ENCODE data around the gene IGSF6. TPM values are rescaled to one million over a fixed set of nuclear protein-coding genes. Genes with fewer than 3 reads are reported as not detected.
"Not testable (repeated sequence)": the region's sequence is repeated elsewhere in the genome, so short reads cannot be mapped to it uniquely, and the experiment has no call there.

IGSF6 gene
- total RNA-seq, 2 donors from 2014 or later = 0.26 to 0.28 TPM

DNA sequence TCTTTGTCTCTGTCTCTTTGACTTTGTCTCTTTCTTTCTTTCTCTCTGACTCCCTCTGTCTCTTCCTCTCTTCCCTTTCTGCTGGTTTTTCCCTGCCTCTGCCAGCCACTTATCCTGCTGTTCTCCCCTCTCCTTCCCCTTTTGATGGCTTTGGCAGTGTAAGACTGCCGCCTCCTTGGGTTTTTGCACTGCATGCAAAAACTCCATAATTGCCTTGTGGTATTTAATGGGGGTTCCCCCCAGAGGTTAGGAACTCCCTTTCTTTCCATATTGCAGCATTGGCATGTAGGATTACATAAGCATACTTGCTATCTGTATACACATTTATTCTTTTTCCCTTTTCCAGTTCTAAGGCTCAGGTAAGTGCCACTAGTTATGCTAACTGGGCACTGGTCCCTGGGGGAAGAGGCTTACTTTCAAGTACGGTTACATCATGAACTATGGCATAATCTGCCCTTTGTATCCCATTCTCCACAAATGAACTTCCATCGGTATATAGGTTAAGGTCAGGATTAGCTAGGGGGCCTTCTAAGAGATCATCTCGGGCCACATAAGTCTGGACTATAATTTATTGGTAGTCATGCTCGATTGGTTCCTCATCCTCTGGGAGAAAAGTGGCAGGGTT lies 20.3 kb downstream of the IGSF6 start:
- not testable (repeated sequence) for H3K4me3 Mint-ChIP-seq; H3K27me3 Mint-ChIP-seq (ENCODE audit: low read depth); H3K27ac Mint-ChIP-seq; ATAC-seq (replicated peaks in 1 of 2); DNase-seq; H3K9me3 Mint-ChIP-seq
- Mint-ChIP-seq H3K36me3 (ENCODE audit: insufficient read depth in 2 of 2) (peaks cover 9 to 17% of the 10 kb centered on the region in 2 donors), H3K4me1 (ENCODE audit: low read depth) (peaks cover 13% of the 10 kb centered on the region)

DNA sequence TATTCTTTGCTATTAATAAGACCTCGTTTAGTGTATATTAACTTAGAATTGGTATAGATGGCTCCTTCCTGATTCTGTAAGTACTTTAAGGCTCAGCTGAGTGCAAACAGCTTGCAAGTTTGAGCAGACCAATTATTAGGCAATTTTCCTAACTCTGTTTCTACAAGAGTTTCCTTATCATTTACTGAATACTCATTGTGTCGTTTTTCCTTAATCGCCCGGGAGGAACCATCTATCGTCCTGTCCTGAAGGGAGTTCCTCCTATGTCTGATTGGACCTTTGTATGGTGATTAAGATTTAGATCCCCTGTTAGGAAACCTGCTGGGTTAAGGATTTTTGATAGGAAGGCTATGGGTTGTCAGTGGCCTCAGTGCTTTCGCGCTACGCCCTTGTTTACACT lies 21.0 kb downstream of the IGSF6 start:
- not testable (repeated sequence) for ATAC-seq (replicated peaks in 1 of 2); H3K27ac Mint-ChIP-seq; H3K9me3 Mint-ChIP-seq; H3K4me3 Mint-ChIP-seq; DNase-seq; H3K27me3 Mint-ChIP-seq (ENCODE audit: low read depth)
- H3K4me1 Mint-ChIP-seq (ENCODE audit: low read depth) = peaks cover 20% of the 10 kb centered on the region
- peaks cover 11 to 22% of the 10 kb centered on the region in 2 donors for H3K36me3 Mint-ChIP-seq (ENCODE audit: insufficient read depth in 2 of 2)

DNA sequence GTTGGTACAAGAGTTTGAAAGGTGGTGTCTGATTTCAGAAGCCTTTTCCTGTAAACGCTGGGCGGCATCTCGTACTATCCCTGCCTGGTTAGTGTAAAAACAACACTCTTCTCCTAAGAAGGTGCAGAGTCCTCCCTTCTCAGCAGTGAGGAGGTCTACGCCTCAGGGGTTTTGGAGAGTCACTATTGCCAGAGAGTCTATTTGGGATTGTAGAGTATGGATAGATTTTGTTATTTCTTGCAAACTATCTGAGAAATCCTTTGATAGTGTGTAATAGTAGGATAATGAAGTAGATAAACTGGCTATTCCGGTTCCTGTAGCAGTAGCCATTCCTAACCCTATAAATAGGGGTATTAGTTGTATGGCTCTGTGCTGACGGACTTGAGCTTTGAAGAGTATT lies 21.5 kb downstream of the IGSF6 start:
- not testable (repeated sequence) for ATAC-seq (replicated peaks in 1 of 2); H3K4me3 Mint-ChIP-seq; H3K9me3 Mint-ChIP-seq; DNase-seq; H3K27me3 Mint-ChIP-seq (ENCODE audit: low read depth); H3K27ac Mint-ChIP-seq
- Mint-ChIP-seq H3K36me3 (ENCODE audit: insufficient read depth in 2 of 2) (peaks cover 11 to 27% of the 10 kb centered on the region in 2 donors), H3K4me1 (ENCODE audit: low read depth) (peaks cover 25% of the 10 kb centered on the region)

DNA sequence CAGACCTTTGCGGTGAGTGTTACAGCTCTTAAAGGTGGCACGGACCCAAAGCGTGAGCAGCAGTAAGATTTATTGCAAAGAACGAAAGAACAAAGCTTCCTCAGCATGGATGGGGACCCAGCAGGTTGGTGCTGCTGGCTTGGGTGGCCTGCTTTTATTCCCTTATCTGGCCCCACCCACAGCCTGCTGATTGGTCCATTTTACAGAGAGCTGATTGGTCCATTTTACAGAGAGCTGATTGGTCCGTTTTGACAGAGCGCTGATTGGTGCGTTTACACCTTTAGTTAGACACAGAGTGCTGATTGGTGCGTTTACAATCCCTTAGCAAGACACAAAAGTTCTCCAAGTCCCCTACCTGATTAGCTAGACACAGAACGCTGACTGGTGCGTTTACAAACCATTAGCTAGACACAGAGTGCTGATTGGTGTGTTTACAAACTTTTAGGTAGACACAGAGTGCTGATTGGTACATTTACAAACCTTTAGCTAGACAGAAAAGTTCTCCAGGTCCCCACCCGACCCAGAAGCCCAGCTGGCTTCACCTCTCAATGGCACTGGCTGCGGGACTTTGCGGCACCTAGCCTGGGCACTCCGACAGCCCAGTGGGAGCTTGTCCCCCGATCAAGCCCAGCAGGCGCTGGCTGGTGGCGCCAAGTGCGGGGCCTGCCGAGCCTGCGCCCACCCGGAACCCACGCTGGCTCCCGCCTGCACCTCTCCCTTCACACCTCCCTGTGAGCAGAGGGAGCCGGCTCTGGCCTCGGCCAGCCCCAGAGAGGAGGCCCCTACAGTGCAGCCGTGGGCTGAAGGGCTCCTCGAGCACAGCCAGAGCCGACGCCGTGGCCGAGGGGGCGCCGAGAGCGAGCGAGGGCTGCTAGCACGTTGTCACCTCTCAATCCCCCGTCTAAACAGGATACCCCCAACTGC lies 22.5 kb downstream of the IGSF6 start:
- not testable (repeated sequence) for H3K27ac Mint-ChIP-seq; H3K4me3 Mint-ChIP-seq; ATAC-seq (replicated peaks in 1 of 2); H3K27me3 Mint-ChIP-seq (ENCODE audit: low read depth); H3K9me3 Mint-ChIP-seq; DNase-seq
- Mint-ChIP-seq H3K36me3 (ENCODE audit: insufficient read depth in 2 of 2) (peaks cover 11 to 31% of the 10 kb centered on the region in 2 donors), H3K4me1 (ENCODE audit: low read depth) (peaks cover 34% of the 10 kb centered on the region)

DNA sequence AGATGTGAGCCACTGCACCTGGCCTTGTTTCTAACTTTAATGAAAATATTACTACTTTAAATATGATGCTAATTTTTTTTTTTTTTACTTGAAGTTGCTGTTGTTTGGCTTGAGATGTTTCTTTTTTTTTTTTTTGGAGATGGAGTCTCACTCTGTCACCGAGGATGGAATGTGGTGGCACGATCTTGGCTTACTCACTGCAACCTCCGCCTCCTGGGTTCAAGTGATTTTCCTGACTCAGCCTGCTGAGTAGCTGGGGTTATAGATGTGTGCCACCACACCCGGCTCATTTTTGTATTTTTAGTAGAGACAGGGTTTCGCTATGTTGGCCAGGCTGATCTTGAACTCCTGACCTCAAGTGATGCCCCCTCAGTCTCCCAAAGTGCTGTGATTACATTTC lies 23.6 kb downstream of the IGSF6 start:
- Mint-ChIP-seq H3K36me3 (ENCODE audit: insufficient read depth in 2 of 2) (peaks cover 11 to 36% of the 10 kb centered on the region in 2 donors), H3K27me3 (ENCODE audit: low read depth) (no peaks in the 10 kb centered on the region), H3K4me3 (no peak overlapping the region), H3K27ac (no peak overlapping the region), H3K4me1 (ENCODE audit: low read depth) (peaks cover 39% of the 10 kb centered on the region), H3K9me3 (no peaks in the 10 kb centered on the region)
- ATAC-seq (replicated peaks in 1 of 2) = no peak
- no peak for DNase-seq

DNA sequence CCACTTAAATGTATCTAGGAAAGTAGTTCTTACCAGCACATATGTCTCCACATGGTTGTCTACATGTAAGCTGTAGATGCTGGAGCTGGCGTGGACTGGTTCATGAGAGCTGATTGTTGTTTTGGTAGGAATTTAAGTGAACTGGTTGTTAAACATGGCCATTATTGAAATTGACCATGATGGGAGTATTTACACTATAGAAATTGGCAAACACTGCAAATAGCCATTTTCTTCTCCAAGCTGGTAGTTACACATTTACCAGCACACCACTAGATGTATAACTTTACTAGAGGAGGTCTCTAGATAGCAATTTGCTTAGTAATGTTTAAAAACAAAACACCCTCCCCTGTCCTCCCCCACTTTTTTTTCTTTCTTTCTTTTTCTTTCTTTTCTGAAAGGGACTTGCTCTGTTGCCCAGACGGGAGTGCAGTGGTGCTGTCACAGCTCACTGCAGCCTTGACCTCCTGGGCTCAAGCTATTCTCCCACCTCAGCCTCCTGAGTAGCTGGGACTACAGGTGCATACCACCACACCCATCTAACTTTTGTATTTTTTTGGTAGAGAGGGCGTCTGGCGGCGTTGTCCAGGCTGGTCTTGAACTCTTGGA lies 24.2 kb downstream of the IGSF6 start:
- Mint-ChIP-seq H3K4me3 (no peak overlapping the region), H3K4me1 (ENCODE audit: low read depth) (peaks cover 39% of the 10 kb centered on the region), H3K36me3 (ENCODE audit: insufficient read depth in 2 of 2) (peaks cover 11 to 36% of the 10 kb centered on the region in 2 donors), H3K9me3 (no peaks in the 10 kb centered on the region), H3K27ac (no peak overlapping the region), H3K27me3 (ENCODE audit: low read depth) (no peaks in the 10 kb centered on the region)
- ATAC-seq (replicated peaks in 1 of 2) (no peak), DNase-seq (no peak)

DNA sequence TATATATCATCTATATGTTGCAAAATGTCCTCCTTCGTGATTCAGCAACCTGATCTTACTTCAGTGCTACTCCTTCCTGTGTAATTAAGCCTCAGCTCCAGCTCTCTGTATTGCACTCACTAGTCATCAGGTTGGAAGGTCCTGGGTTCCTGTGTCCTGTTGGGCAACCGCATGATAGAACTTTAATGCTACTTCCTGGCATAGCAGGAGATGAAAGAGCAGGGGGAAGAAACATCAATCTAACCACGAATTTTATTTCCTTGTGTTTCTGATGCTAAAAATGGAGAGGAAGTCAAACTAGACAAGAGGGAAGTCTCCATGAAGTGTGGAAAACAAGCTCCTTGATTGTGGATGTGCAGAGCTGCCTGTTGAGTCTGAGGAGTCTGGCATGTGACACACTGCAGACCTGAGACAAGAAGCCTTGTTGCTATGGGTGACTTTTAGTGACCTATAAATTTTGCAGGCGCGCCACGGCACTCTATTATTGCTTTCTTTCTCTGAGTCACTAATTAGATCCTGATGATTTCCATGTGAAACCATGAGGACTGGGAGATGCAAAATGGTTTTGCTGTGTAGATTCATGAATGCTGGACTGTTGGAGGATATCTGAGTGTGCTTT lies 25.6 kb downstream of the IGSF6 start:
- DNase-seq (no peak), ATAC-seq (replicated peaks in 1 of 2) (peak; percentile 47 to 88)
- Mint-ChIP-seq H3K4me1 (ENCODE audit: low read depth) (peaks cover 38% of the 10 kb centered on the region), H3K36me3 (ENCODE audit: insufficient read depth in 2 of 2) (peaks cover 11 to 36% of the 10 kb centered on the region in 2 donors), H3K27ac (peak overlapping the region; percentile 25), H3K27me3 (ENCODE audit: low read depth) (no peaks in the 10 kb centered on the region), H3K9me3 (no peaks in the 10 kb centered on the region), H3K4me3 (peak overlapping the region in 1 of 2 donors; percentile 67)

DNA sequence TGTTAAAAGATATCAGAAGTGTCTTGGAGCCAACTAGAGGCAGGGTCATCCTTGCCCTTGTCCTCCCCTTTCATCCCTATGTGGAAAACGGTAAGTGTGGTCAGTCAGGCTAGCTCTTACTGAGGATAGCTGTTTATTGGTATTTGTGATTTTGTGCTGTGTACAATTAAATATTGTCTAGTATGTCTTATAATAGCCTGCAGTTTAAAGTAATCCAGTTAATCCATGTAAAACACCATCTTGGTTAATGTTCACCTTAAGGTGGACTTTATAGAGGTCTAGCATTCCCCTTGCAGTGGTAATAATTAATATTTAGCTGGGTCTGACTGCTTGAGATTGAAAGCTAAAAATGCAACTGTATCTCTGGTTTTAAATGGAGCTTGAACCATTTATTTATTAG lies 27.4 kb downstream of the IGSF6 start:
- Mint-ChIP-seq H3K4me1 (ENCODE audit: low read depth) (peaks cover 32% of the 10 kb centered on the region), H3K36me3 (ENCODE audit: insufficient read depth in 2 of 2) (peaks cover 11 to 36% of the 10 kb centered on the region in 2 donors), H3K27me3 (ENCODE audit: low read depth) (no peaks in the 10 kb centered on the region), H3K9me3 (no peaks in the 10 kb centered on the region), H3K27ac (no peak overlapping the region), H3K4me3 (no peak overlapping the region)
- ATAC-seq (replicated peaks in 1 of 2) (no peak), DNase-seq (no peak)

DNA sequence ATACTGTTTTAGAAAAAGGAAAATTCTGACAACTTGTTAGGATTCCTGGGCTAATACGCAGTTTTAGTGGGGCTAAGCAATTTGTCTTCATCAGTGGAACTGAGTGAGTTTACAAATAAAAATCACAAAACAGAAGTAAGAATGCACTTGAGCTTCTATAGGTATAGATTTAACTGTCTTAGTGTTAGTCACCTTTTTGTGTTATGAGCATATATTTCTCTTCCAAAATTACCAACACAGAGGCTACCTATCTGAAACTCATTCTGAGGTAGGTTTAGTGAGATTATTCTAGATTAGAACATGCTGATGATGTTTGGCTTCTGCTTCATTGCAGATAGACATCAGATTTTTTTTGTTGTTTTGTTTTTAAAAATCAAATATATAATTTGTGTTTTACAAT lies 29.9 kb downstream of the IGSF6 start:
- peak; percentile 44 to 60 for ATAC-seq (replicated peaks in 1 of 2)
- peak overlapping the region; percentile 63 for H3K27ac Mint-ChIP-seq

DNA sequence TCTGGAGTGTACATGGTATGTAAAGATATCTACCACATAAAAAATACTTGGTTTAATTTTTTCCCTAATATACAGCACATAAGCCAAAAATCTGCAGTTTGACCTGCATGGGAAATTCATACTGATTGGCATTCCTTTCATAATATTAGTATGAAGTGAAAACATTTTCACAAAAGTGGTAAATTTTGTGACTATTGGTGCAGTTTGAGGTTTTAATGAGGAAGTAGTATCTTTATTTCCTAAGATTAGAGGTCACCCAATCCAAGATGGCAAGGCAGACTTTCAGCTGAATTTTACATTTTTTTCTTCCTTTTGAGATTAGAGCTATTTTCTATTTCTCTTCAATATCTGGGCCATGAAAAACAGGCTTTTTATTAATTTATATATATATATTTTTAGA lies 31.8 kb downstream of the IGSF6 start:
- peaks cover 4 to 19% of the 10 kb centered on the region in 2 donors for H3K36me3 Mint-ChIP-seq (ENCODE audit: insufficient read depth in 2 of 2)
- H3K27me3 Mint-ChIP-seq (ENCODE audit: low read depth) = no peaks in the 10 kb centered on the region
- peaks cover 24% of the 10 kb centered on the region for H3K4me1 Mint-ChIP-seq (ENCODE audit: low read depth)
- DNase-seq = no peak
- no peak overlapping the region for H3K27ac Mint-ChIP-seq
- no peaks in the 10 kb centered on the region for H3K9me3 Mint-ChIP-seq
- no peak overlapping the region for H3K4me3 Mint-ChIP-seq
- ATAC-seq (replicated peaks in 1 of 2) = no peak

More for the DNA sequence above, 29.9 kb downstream of the IGSF6 start:
- H3K36me3 Mint-ChIP-seq (ENCODE audit: insufficient read depth in 2 of 2) = peaks cover 4 to 32% of the 10 kb centered on the region in 2 donors
- no peaks in the 10 kb centered on the region for H3K27me3 Mint-ChIP-seq (ENCODE audit: low read depth)
- peaks cover 32% of the 10 kb centered on the region for H3K4me1 Mint-ChIP-seq (ENCODE audit: low read depth)
- no peak overlapping the region for H3K4me3 Mint-ChIP-seq
- no peak for DNase-seq
- H3K9me3 Mint-ChIP-seq = no peaks in the 10 kb centered on the region

DNA sequence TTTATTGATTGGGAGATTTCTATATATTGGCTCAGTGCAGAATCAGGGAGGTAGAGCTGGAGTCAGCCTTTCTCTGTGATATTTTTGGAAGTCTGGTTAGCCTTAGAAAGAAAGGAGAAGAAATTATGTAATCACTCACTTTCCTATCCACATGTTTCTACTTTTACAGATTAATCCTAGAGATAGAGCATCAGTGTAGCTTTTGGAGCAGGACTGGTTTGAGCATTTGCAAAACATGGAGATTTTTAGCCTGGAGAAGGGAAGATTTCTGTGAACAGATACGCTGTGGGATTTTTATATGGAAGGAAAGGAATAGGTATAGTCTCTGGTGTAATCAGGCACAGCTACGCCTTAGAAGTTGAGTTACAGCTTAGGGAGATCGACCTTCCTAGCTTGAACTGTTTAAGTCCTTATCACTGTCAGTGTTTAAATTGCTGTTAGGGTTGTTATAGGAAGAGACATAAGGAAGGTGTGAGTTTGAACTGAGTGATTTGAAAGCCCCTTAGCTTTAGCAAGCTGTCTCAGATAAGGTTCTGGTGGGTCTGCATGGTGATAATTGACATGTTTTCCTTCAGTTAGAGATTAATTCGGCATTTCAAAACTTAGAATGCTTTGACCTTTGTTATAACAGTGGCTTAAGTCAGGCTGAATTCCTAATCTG lies 32.5 kb downstream of the IGSF6 start:
- H3K4me1 Mint-ChIP-seq (ENCODE audit: low read depth) = peaks cover 23% of the 10 kb centered on the region
- H3K9me3 Mint-ChIP-seq = no peaks in the 10 kb centered on the region
- H3K27me3 Mint-ChIP-seq (ENCODE audit: low read depth) = no peaks in the 10 kb centered on the region
- H3K27ac Mint-ChIP-seq = no peak overlapping the region
- H3K4me3 Mint-ChIP-seq = no peak overlapping the region
- no peak for DNase-seq
- ATAC-seq (replicated peaks in 1 of 2) = no peak
- peaks cover 4 to 15% of the 10 kb centered on the region in 2 donors for H3K36me3 Mint-ChIP-seq (ENCODE audit: insufficient read depth in 2 of 2)

DNA sequence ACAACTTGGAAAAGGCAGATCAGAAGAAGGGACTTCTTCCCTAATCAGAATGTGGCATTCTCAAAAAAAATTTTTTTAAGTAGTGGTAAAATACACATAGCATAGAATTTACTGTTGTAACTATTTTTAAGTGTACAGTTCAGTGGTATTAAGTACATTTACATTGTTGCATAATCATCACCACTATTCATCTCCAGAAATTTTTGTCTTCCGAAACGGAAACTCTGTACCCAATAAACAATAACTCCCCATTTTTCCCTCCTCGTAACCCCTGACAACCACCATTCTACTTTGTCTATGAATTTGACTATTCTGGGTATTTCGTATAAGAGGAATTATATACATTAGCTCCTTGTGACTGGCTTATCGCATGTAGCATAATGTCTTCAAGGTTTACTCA lies 34.1 kb downstream of the IGSF6 start:
- Mint-ChIP-seq H3K9me3 (no peaks in the 10 kb centered on the region), H3K27me3 (ENCODE audit: low read depth) (no peaks in the 10 kb centered on the region), H3K4me1 (ENCODE audit: low read depth) (peaks cover 18% of the 10 kb centered on the region), H3K36me3 (ENCODE audit: insufficient read depth in 2 of 2) (peaks cover 4 to 15% of the 10 kb centered on the region in 2 donors), H3K27ac (peak overlapping the region; percentile 23), H3K4me3 (no peak overlapping the region)
- ATAC-seq (replicated peaks in 1 of 2) (no peak), DNase-seq (no peak)

Measured in activated T-cell treated with anti-CD3 and anti-CD28 coated beads, Interleukin-2, amount 50 U/mL, for 72 hours (primary cell).